IMR-90 (cell line): ENCODE measurements around the gene PLXNA3. TPM values are rescaled to one million over a fixed set of nuclear protein-coding genes. Genes with fewer than 3 reads are reported as not detected.

ENCODE experiments used
- ATAC-seq: fragments of 200-7000 bp; cut with Tn5 transposase; 2 replicates; pipeline ENCODE4 v1.9.1; 2020; ENCODE audit warnings: low read depth, mild to moderate bottlenecking, moderate library complexity
- BruUV-seq: library from RNA; stranded (reverse); fragments of 400-500 nt; replicated peaks from 2 replicates; lab custom pipeline; 2021; lab: Mats Ljungman, UMichigan
- CTCF ChIA-PET: fragments of 300-600 bp; formaldehyde crosslinking; extraction: SDS; loops from one replicate; lab custom pipeline; 2021; ENCODE audit warnings: antibody characterized with exemption; lab: Yijun Ruan, JAX
- POLR2A ChIA-PET: fragments of 300-600 bp; sonication (Branson Sonifier 250); formaldehyde crosslinking; loops from one replicate; lab custom pipeline; 2022; ENCODE audit warnings: antibody characterized with exemption; ENCODE audit not compliant: unreplicated experiment; lab: Charles Lee
- DNase-seq: peaks from one replicate; pipeline ENCODE4 v3.0.0; 2013
- H2AFZ ChIP-seq: replicated peaks from 2 replicates; pipeline ENCODE3; 2013; ENCODE audit warnings: low read length, mild to moderate bottlenecking; ENCODE audit not compliant: poor library complexity
- H2AK5ac ChIP-seq: 2 replicates; pipeline ENCODE4 v1.6.1; 2013; ENCODE audit warnings: low read depth, low read length, inconsistent platforms
- H2AK9ac ChIP-seq: replicated peaks from 2 replicates; pipeline ENCODE3; 2013; ENCODE audit warnings: mild to moderate bottlenecking, low read depth, low read length, moderate library complexity; ENCODE audit not compliant: poor library complexity
- H2BK120ac ChIP-seq: 2 replicates; pipeline ENCODE4 v1.6.1; 2013; ENCODE audit warnings: low read depth, low read length, inconsistent platforms
- H2BK15ac ChIP-seq: 3 replicates; pipeline ENCODE4 v1.6.1; 2013; ENCODE audit warnings: low read depth, low read length, inconsistent platforms
- H2BK20ac ChIP-seq: 2 replicates; pipeline ENCODE4 v1.6.1; 2013; ENCODE audit warnings: low read depth, mild to moderate bottlenecking, inconsistent platforms, low read length, moderate library complexity
- H2BK5ac ChIP-seq: 2 replicates; pipeline ENCODE4 v1.6.1; 2013; ENCODE audit warnings: mild to moderate bottlenecking, low read depth, low read length, inconsistent platforms; ENCODE audit not compliant: poor library complexity, severe bottlenecking
- H3K14ac ChIP-seq: replicated peaks from 2 replicates; pipeline ENCODE4 v1.6.1; 2013; ENCODE audit warnings: low read depth, low read length, inconsistent platforms
- H3K18ac ChIP-seq: 2 replicates; pipeline ENCODE4 v1.6.1; 2013; ENCODE audit warnings: low read depth, low read length, control low read depth
- H3K23ac ChIP-seq: 2 replicates; pipeline ENCODE4 v1.6.1; 2013; ENCODE audit warnings: low read depth, low read length, inconsistent platforms
- H3K27ac ChIP-seq: 2 replicates; pipeline ENCODE4 v1.5.1; 2013; ENCODE audit warnings: mild to moderate bottlenecking, control low read depth, low read length; ENCODE audit not compliant: insufficient read depth
- H3K27me3 ChIP-seq: 2 replicates; pipeline ENCODE4 v1.6.1; 2013; ENCODE audit warnings: low read length; ENCODE audit not compliant: control insufficient read depth, insufficient read depth
- H3K36me3 ChIP-seq: 2 replicates; pipeline ENCODE4 v1.6.1; 2013; ENCODE audit warnings: low read length, mixed read lengths; ENCODE audit not compliant: control insufficient read depth, insufficient read depth
- H3K4ac ChIP-seq: 2 replicates; pipeline ENCODE4 v1.6.1; 2013; ENCODE audit warnings: low read depth, low read length, inconsistent platforms
- H3K4me1 ChIP-seq: 2 replicates; pipeline ENCODE4 v1.6.1; 2013; ENCODE audit warnings: low read length, mixed read lengths; ENCODE audit not compliant: control insufficient read depth, insufficient read depth
- H3K4me2 ChIP-seq: 2 replicates; pipeline ENCODE4 v1.6.1; 2013; ENCODE audit warnings: low read depth, mild to moderate bottlenecking, control low read depth, low read length, moderate library complexity
- H3K4me3 ChIP-seq: 2 replicates; pipeline ENCODE4 v1.5.1; 2013; ENCODE audit warnings: low read depth, mild to moderate bottlenecking, control low read depth, low read length, moderate library complexity; ENCODE audit not compliant: insufficient read depth
- H3K56ac ChIP-seq: 2 replicates; pipeline ENCODE4 v1.6.1; 2013; ENCODE audit warnings: low read length, inconsistent platforms; ENCODE audit not compliant: insufficient read depth; ENCODE audit errors: extremely low read depth
- H3K79me1 ChIP-seq, 2 experiments: 2 replicates each; pipeline ENCODE4 v1.6.1; 2013; ENCODE audit warnings: low read length in 2 of 2, inconsistent platforms in 1 of 2, low read depth in 1 of 2
- H3K9ac ChIP-seq: 2 replicates; pipeline ENCODE4 v1.6.1; 2013; ENCODE audit warnings: low read depth, low read length, control low read depth
- H3K9me1 ChIP-seq: 2 replicates; pipeline ENCODE4 v1.6.1; 2013; ENCODE audit warnings: low read length, inconsistent platforms; ENCODE audit not compliant: insufficient read depth
- H3K9me3 ChIP-seq: 2 replicates; pipeline ENCODE4 v1.6.1; 2013; ENCODE audit warnings: low read length; ENCODE audit not compliant: control insufficient read depth, insufficient read depth
- H4K20me1 ChIP-seq: 2 replicates; pipeline ENCODE4 v1.6.1; 2013; ENCODE audit warnings: low read length, inconsistent platforms; ENCODE audit not compliant: insufficient read depth
- H4K5ac ChIP-seq: 2 replicates; pipeline ENCODE4 v1.6.1; 2013; ENCODE audit warnings: mild to moderate bottlenecking, low read depth, low read length, control low read depth
- H4K8ac ChIP-seq, 2 experiments: 2 replicates each; pipeline ENCODE4 v1.6.1; 2013; ENCODE audit warnings: low read depth in 2 of 2, low read length in 2 of 2, control low read depth in 1 of 2, inconsistent platforms in 1 of 2
- H4K91ac ChIP-seq: 2 replicates; pipeline ENCODE4 v1.6.1; 2013; ENCODE audit warnings: low read depth, low read length, inconsistent platforms; ENCODE audit not compliant: insufficient read depth
- BHLHE40 ChIP-seq: fragments of 150-350 bp; IDR thresholded peaks from 2 replicates; pipeline ENCODE4 v1.6.1; 2016; ENCODE audit warnings: mild to moderate bottlenecking, low read depth, low read length
- CEBPB ChIP-seq: IDR thresholded peaks from 2 replicates; pipeline ENCODE4 v1.6.1; 2012; ENCODE audit warnings: low read depth, low read length, improper control_type of control experiment
- CHD1 ChIP-seq: IDR thresholded peaks from 2 replicates; pipeline ENCODE4 v1.6.1; 2012; ENCODE audit warnings: low read depth, low read length, improper control_type of control experiment
- CTCF ChIP-seq: conservative IDR thresholded peaks from 2 replicates; pipeline ENCODE4 v1.5.1; 2012; ENCODE audit warnings: mild to moderate bottlenecking, low read depth, low read length, improper control_type of control experiment
- MAZ ChIP-seq: IDR thresholded peaks from 2 replicates; pipeline ENCODE4 v1.6.1; 2012; ENCODE audit warnings: low read depth, mild to moderate bottlenecking, low read length, improper control_type of control experiment, moderate library complexity, borderline replicate concordance
- MXI1 ChIP-seq: IDR thresholded peaks from 2 replicates; pipeline ENCODE4 v1.6.1; 2012; ENCODE audit warnings: low read depth, mild to moderate bottlenecking, low read length, moderate library complexity, borderline replicate concordance
- RAD21 ChIP-seq: IDR thresholded peaks from 2 replicates; pipeline ENCODE4 v1.6.1; 2012; ENCODE audit warnings: low read length, improper control_type of control experiment
- RFX5 ChIP-seq: IDR thresholded peaks from 2 replicates; pipeline ENCODE4 v1.8.0; 2012; ENCODE audit warnings: low read depth, mild to moderate bottlenecking, low read length, moderate library complexity
- SMC3 ChIP-seq: fragments of 150-350 bp; IDR thresholded peaks from 2 replicates; pipeline ENCODE4 v1.6.1; 2016; ENCODE audit warnings: low read depth, mild to moderate bottlenecking, antibody characterized with exemption, low read length, moderate library complexity
- WGBS, 2 experiments: methylation state at CpG; one replicate each; pipeline versions ENCODE4 v1.1.5 to v1.1.7; 2013; ENCODE audit warnings: missing lambda C conversion rate in 2 of 2; ENCODE audit not compliant: insufficient read length in 1 of 2; ENCODE audit errors: extremely low coverage in 2 of 2; 5-methylcytosine and 5-hydroxymethylcytosine counted together
- dilution Hi-C: fragments of 300-500 bp; cut with HindIII; formaldehyde crosslinking; loops from one replicate; pipeline ENCODE4 v1.14.3; 2018; ENCODE audit warnings: low sequenced_read_pairs; ENCODE audit not compliant: unreplicated experiment
- in situ Hi-C: fragments of 300-500 bp; cut with MboI; formaldehyde crosslinking; loops from 3 replicates; pipeline ENCODE4 v1.14.3; 2019; ENCODE audit warnings: low sequenced_read_pairs, inconsistent platforms, mixed read lengths
- intact Hi-C: fragments of 100-400 bp; cut with micrococcal nuclease; formaldehyde crosslinking; loops from 2 replicates; pipeline ENCODE4 v1.10.0; 2022
- polyA plus RNA-seq, 3 experiments: library from polyadenylated mRNA; depleted of rRNA; stranded (reverse); fragments of >200 nt; gene quantifications; 2 replicates each; pipeline ENCODE4 v1.2.3, GENCODE V29; 2012; ENCODE audit warnings: low replicate concordance in 1 of 3
- total RNA-seq: library from RNA; depleted of rRNA; stranded (reverse); fragments of >200 nt; gene quantifications from 2 replicates; pipeline ENCODE4 v1.2.3, GENCODE V29; 2012
- TF ChIP-seq, protein P1 (sequence below): fragments of 150-350 bp; IDR thresholded peaks from 2 replicates; pipeline ENCODE4 v1.6.1; 2016; ENCODE audit warnings: low read depth, mild to moderate bottlenecking, low read length, moderate library complexity, borderline replicate concordance

PLXNA3 gene
- total and polyA plus RNA-seq, 2 of the 4 experiments (the other 2 are of a cell fraction) = 4.3 to 111 TPM

DNA sequence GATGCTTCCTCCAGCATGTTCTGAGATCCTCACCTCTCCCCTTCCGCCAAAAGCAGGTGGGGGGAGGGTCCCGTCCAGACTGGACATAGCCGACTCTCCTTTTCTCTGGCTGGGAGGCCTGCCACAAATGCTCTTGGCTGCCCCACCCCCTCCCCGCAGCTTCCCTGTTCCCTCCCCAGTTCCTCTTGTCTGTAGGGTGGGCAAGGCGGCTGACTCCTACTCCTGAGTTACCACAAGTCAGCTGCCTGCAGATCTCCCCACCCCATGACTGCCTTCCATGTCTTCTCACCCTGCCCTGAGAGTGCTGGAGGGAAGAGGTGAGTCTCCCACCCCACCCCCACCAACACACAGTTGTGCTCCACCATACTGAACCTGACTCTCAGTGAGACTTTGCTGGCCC is 26.7 kb upstream of the PLXNA3 start:
- ATAC-seq (no peak), DNase-seq (no peak)
- BruUV-seq = no TSS peak
- Histone ChIP-seq H2BK5ac (no peak overlapping the region), H3K23ac (no peak overlapping the region), H4K8ac (no peak overlapping the region), H3K79me1 (peaks cover 7 to 30% of the 10 kb centered on the region in 2 experiments), H3K27ac (no peak overlapping the region), H3K36me3 (peaks cover 32% of the 10 kb centered on the region), H4K91ac (no peak overlapping the region), H3K18ac (no peak overlapping the region), H2AFZ (no peak overlapping the region), H4K20me1 (peaks cover 7% of the 10 kb centered on the region), H3K27me3 (no peaks in the 10 kb centered on the region), H3K56ac (no peak overlapping the region), H3K4me1 (peaks cover 2% of the 10 kb centered on the region; the same call in 1 of the 2 replicates), H2BK15ac (no peak overlapping the region), H2AK9ac (no peak overlapping the region), H4K5ac (no peak overlapping the region), H3K4me3 (no peak overlapping the region), H3K9ac (no peak overlapping the region), H2AK5ac (no peak overlapping the region), H3K9me1 (peaks cover 3% of the 10 kb centered on the region; the same call in 1 of the 2 replicates), H2BK120ac (no peak overlapping the region), H3K9me3 (no peaks in the 10 kb centered on the region), H3K4ac (no peak overlapping the region), H3K14ac (no peak overlapping the region), H2BK20ac (no peak overlapping the region), H3K4me2 (no peak overlapping the region)
- dilution Hi-C loops = no loop called here
- WGBS, 2 experiments = no CpG with 5 or more reads among the region's 5 CpGs
- intact Hi-C loops = no loop called here
- in situ Hi-C loops = no loop called here
- no peak for TF ChIP-seq CEBPB
- no peak for TF ChIP-seq CTCF
- TF ChIP-seq, protein P1, sequence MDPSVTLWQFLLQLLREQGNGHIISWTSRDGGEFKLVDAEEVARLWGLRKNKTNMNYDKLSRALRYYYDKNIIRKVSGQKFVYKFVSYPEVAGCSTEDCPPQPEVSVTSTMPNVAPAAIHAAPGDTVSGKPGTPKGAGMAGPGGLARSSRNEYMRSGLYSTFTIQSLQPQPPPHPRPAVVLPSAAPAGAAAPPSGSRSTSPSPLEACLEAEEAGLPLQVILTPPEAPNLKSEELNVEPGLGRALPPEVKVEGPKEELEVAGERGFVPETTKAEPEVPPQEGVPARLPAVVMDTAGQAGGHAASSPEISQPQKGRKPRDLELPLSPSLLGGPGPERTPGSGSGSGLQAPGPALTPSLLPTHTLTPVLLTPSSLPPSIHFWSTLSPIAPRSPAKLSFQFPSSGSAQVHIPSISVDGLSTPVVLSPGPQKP = no peak
- TF ChIP-seq RAD21 = no peak
- TF ChIP-seq BHLHE40 = no peak
- TF ChIP-seq SMC3 = no peak
- TF ChIP-seq MAZ = no peak
- no peak for TF ChIP-seq CHD1
- no peak for TF ChIP-seq RFX5
- no peak for TF ChIP-seq MXI1
- ChIA-PET POLR2A (no interaction called here), CTCF (no interaction called here)
